GM20000 (cell line): ENCODE results near the gene FAM110D.

Source experiments
- DNase-seq: peaks from one replicate; pipeline ENCODE4 v3.0.0; 2012; ENCODE audit warnings: low spot score
- TF ChIP-seq, protein P1 (sequence below): IDR thresholded peaks from 2 replicates; pipeline ENCODE4 v1.5.1; 2012; ENCODE audit warnings: mild to moderate bottlenecking, control low read depth; ENCODE audit errors: extremely low read depth, missing control alignments

FAM110D gene

DNA sequence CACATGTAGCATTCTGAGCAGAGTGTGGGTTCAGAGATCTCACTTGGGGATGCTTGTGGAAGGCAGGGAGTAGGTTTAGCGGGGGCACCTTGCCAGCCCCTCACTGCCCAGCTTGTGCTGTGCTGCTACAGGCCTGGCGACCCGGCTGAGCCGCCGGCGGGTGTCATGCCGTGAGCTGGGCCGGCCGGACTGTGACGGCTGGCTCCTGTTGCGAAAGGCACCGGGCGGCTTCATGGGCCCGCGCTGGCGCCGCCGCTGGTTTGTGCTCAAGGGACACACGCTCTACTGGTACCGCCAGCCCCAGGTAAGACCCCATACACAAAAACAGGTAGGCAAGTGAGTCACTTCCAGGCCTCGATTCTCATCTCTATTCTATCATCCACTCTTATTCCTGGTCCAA lies 26.0 kb downstream of the FAM110D start:
- DNase-seq: peak; percentile 16
- TF ChIP-seq, protein P1, sequence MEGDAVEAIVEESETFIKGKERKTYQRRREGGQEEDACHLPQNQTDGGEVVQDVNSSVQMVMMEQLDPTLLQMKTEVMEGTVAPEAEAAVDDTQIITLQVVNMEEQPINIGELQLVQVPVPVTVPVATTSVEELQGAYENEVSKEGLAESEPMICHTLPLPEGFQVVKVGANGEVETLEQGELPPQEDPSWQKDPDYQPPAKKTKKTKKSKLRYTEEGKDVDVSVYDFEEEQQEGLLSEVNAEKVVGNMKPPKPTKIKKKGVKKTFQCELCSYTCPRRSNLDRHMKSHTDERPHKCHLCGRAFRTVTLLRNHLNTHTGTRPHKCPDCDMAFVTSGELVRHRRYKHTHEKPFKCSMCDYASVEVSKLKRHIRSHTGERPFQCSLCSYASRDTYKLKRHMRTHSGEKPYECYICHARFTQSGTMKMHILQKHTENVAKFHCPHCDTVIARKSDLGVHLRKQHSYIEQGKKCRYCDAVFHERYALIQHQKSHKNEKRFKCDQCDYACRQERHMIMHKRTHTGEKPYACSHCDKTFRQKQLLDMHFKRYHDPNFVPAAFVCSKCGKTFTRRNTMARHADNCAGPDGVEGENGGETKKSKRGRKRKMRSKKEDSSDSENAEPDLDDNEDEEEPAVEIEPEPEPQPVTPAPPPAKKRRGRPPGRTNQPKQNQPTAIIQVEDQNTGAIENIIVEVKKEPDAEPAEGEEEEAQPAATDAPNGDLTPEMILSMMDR: no peak

DNA sequence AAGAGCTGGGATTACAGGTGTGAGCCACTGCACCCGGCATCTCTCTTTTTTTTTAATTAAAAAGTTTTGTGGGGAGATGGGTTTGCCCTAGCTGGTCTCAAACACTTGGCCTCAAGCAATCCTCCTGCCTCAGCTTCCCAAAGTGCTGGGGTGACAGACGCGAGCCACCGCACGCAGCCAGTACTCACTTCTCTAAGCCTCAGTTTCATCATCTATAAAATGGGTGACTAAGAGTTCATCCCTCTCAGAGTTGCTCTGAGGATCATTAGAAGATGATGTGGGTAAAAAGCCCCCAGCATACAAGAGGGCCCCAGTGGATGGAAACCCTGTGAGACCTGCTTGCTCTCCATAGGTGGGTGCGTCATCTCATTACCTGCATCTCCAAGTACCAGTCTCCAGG lies 29.0 kb downstream of the FAM110D start:
- DNase-seq: no peak
- TF ChIP-seq, protein P1: no peak

DNA sequence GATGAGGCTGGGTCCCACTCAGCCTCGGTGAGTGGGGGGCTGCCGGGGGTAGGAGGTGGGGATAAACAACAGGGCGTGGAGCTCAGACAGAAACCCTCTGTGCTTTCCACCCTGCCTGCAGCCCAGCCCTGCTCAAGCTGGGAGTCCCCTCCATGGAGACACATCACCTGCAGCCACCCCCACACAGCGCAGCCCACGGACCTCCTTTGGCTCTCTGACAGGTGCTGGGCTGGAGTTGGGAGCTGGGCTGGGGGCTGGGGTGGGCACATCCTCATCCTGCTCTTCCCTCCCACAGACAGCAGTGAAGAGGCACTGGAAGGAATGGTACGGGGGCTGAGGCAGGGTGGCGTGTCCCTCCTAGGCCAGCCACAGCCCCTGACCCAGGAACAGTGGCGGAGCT lies 29.6 kb downstream of the FAM110D start:
- no peak for DNase-seq
- TF ChIP-seq, protein P1: no peak

DNA sequence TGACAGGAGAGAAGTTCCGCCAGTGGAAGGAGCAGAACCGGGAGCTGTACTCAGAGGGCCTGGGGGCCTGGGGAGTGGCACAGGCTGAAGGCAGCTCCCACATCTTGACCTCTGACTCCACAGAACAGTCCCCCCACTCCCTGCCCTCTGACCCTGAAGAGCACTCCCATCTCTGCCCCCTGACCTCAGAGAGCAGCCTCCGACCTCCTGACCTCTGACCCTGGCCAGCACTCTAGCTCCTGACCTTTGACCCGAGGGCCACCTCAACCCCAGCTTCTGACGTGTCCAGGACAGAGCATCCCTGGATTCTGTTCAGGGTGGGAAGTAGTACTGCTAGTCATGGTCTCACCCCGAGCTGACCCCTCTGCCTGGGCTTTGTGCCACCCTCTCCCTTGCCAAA lies 30.5 kb downstream of the FAM110D start:
- TF ChIP-seq, protein P1: no peak
- DNase-seq: no peak

DNA sequence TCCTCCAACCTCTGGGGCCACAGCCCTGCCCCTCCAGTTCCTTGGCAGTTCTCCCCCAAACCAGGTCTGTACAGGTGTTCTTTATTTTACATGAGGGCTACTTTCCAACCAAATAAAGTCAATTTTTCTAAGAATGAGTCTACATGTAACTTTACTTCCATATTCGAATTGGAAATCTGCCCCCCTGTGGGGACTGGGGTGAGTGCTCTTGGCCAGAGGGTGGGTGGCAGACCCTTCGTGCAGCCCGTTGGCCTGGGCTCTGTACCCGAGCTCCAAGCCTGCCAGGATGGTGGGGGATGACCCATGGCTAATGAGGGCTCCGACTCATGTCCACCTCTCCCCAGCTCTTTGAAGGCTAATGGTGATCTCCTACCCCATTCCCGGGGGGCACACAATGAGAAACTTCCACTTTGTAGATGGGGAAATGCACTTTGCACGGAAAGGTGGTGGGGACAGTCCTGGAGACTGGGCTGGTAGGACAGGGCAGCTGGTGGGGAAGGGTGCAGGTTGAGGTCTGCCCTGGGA lies 30.9 kb downstream of the FAM110D start:
- TF ChIP-seq, protein P1: no peak
- DNase-seq: no peak

DNA sequence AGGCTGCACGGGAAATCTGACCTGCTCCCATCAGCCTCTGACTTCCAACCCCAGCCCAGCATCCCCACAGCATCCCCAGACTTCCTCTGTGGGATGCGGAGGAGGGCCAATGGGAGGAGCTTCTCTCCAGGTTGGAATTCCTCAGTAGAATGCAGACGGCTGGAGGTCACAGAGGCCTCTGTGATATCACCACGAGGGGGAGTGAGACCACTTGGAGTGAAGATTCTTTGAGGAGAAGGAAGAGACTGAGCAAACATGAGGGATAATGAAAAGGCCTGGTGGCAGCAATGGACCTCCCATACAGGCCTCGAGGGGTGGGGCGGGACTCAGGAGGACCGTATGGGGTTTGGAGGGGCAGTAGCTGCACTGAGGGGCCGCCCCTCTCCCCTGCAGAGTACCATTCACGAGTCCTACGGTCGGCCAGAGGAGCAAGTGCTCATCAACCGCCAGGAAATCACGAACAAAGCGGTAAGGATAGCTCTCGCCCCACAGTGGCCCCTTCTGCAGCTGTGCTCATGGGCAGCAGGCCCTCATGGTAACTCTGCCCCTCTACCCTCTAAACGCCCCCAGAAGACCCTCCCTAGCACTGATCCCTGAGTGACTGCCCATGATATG lies 31.6 kb downstream of the FAM110D start, which contains the start of gene CATSPER4:
CATSPER4 (plus strand) TSS at position 230 of the 615 bp plus-strand sequence; CDS start at position 256, 26 bp downstream.
- DNase-seq: no peak
- TF ChIP-seq, protein P1: no peak

DNA sequence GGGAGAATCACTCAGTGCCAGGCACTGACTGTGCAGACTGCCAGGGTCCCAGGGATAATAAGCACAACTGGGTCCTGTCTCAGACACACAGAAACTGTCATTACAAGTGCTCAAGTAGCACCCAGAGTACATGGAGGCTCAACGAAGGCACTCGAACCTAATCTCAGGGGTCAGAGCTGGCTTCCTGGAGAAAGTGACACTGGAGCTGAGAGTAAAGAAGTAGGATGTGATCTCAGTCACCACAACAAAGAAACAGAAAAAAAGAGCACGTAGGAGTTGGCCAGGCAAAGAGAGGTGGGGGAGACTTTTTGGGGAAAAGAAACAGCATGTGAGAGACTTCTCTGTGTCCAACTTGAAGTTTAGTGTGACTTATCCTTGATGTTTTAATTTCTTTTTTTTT lies 32.9 kb downstream of the FAM110D start:
- DNase-seq: peak; percentile 61
- TF ChIP-seq, protein P1: no peak
